GM12878 (cell line): ENCODE measurements around the gene LASP1. TPM values are rescaled to one million over a fixed set of nuclear protein-coding genes. Genes with fewer than 3 reads are reported as not detected.

Experiments
- BMI1 ChIP-seq: fragments of 450-650 bp; IDR thresholded peaks from 2 replicates; pipeline ENCODE4 v1.6.1; 2016; ENCODE audit warnings: mild to moderate bottlenecking, moderate library complexity, borderline replicate concordance
- CHD1 ChIP-seq: IDR thresholded peaks from 2 replicates; pipeline ENCODE4 v1.6.1; 2012; ENCODE audit warnings: low read depth, low read length, improper control_type of control experiment
- ETV6 ChIP-seq, 2 experiments: fragments of 450-650 bp in 1 of 2; IDR thresholded peaks in 1 of 2; conservative IDR thresholded peaks in 1 of 2; 2 replicates each; pipeline ENCODE4 v1.6.1; 2014; ENCODE audit warnings: antibody characterized with exemption in 1 of 2, borderline replicate concordance in 1 of 2, low read depth in 1 of 2, mild to moderate bottlenecking in 1 of 2, moderate library complexity in 1 of 2
- IRF3 ChIP-seq: fragments of 450-650 bp; IDR thresholded peaks from 2 replicates; pipeline ENCODE4 v1.6.1; 2014; ENCODE audit warnings: mild to moderate bottlenecking
- IRF5 ChIP-seq: fragments of 450-650 bp; IDR thresholded peaks from 2 replicates; pipeline ENCODE4 v1.6.1; 2017; ENCODE audit warnings: borderline replicate concordance
- KAT2A ChIP-seq: conservative IDR thresholded peaks from 2 replicates; pipeline ENCODE4 v1.6.1; 2011; ENCODE audit warnings: low read depth, low read length; ENCODE audit not compliant: control insufficient read depth
- MEF2A ChIP-seq: IDR thresholded peaks from 2 replicates; pipeline ENCODE4 v1.6.1; 2011; ENCODE audit warnings: low read depth, mild to moderate bottlenecking, low read length, moderate library complexity; ENCODE audit not compliant: insufficient read depth
- MTA2 ChIP-seq: fragments of 450-650 bp; IDR thresholded peaks from 2 replicates; pipeline ENCODE4 v1.6.1; 2016; ENCODE audit warnings: low read depth, mild to moderate bottlenecking, moderate library complexity
- NR2C2 ChIP-seq: IDR thresholded peaks from 2 replicates; pipeline ENCODE4 v1.6.1; 2011; ENCODE audit warnings: borderline replicate concordance, low read depth; ENCODE audit not compliant: control insufficient read depth, insufficient read length
- PAX5 ChIP-seq: IDR thresholded peaks from 2 replicates; pipeline ENCODE4 v1.6.1; 2011; ENCODE audit warnings: low read depth, low read length, borderline replicate concordance
- PBX3 ChIP-seq: IDR thresholded peaks from 2 replicates; pipeline ENCODE4 v1.6.1; 2011; ENCODE audit warnings: mild to moderate bottlenecking, low read depth, low read length, moderate library complexity; ENCODE audit not compliant: insufficient replicate concordance
- PKNOX1 ChIP-seq: fragments of 450-650 bp; IDR thresholded peaks from 2 replicates; pipeline ENCODE4 v1.6.1; 2016; ENCODE audit warnings: mild to moderate bottlenecking
- PRDM15 ChIP-seq: fragments of 450-650 bp; formaldehyde crosslinking; IDR thresholded peaks from 2 replicates; pipeline ENCODE4 v1.4.0; 2020; ENCODE audit warnings: mild to moderate bottlenecking, moderate library complexity
- REST ChIP-seq: IDR thresholded peaks from 2 replicates; pipeline ENCODE4 v1.6.1; 2012; ENCODE audit warnings: mild to moderate bottlenecking, low read depth, low read length
- SREBF1 ChIP-seq: IDR thresholded peaks from 2 replicates; pipeline ENCODE4 v1.6.1; 2012; ENCODE audit warnings: mild to moderate bottlenecking, low read length
- polyA plus RNA-seq, 11 experiments: library from polyadenylated mRNA; depleted of rRNA in 4 of 11; unstranded in 6 of 11; stranded (reverse) in 5 of 11; fragments of >200 nt; fragmentation: Nextera tagmentation in 4 of 11; fragmentation: Illumina TruSeq in 1 of 11; extraction: Ambion mirVana in 4 of 11; extraction: Trizol in 1 of 11; gene quantifications; 1 replicate in 1 of 11; 2 replicates in 10 of 11; pipeline versions ENCODE4 v1.2.1 to v1.2.3, GENCODE V29; 2011 to 2016; ENCODE audit warnings: inconsistent platforms in 2 of 11, missing spikeins in 2 of 11, low read depth in 1 of 11
- total RNA-seq, 4 experiments: library from RNA; depleted of rRNA in 3 of 4; stranded (reverse); fragments of >200 nt in 3 of 4; fragmentation: Illumina TruSeq in 1 of 4; extraction: Trizol in 1 of 4; gene quantifications; 2 replicates each; pipeline versions ENCODE4 v1.2.1 to v1.2.3, GENCODE V29; 2013 to 2021

The LASP1 gene
- total and polyA plus RNA-seq, 10 of the 15 experiments (the other 5 are each of a cell fraction or from before 2014, with no cell fraction given): 21.0 to 114 (median 59.3) TPM

GRCh38 chr17:38824899-38825761, 44.7 kb upstream of the LASP1 start, which contains the start of gene CWC25 (continued):
- TF ChIP-seq REST (no peak), PKNOX1 (peak; percentile 82), IRF3 (no peak), MTA2 (no peak; the same call in 1 of the 2 replicates), MEF2A (0 out of 2 replicates have a peak, but pooled peaks have one; percentile 32), BMI1 (peak; percentile 94), KAT2A (no peak), IRF5 (no peak), PRDM15 (CRISPR knock-in tag) (no peak), PAX5 (peak; percentile 43; the same call in 1 of the 2 replicates), SREBF1 (peak; percentile 33), CHD1 (no peak), PBX3 (no peak), NR2C2 (no peak), ETV6 (conservative IDR thresholded peaks at IDR 0.05 in 1 of 2, IDR thresholded peaks at IDR 0.05 in 1 of 2; ENCODE audit: borderline replicate concordance in 1 of 2, low read depth in 1 of 2) (no peak; a peak in 1 of 4 replicates)
